Stomach (tissue), 9 donors: ENCODE measurements around the gene PLAGL1. TPM values are rescaled to one million over a fixed set of nuclear protein-coding genes. Genes with fewer than 3 reads are reported as not detected.
A peak's percentile ranks its signal among the peaks of the same experiment; 100 is the strongest.
"Not testable (repeated sequence)": the region's sequence is repeated elsewhere in the genome, so short reads cannot be mapped to it uniquely, and the experiment has no call there.

Experiments used
- DNase-seq, 2 donors: peaks; one replicate each; pipeline versions ENCODE4 v3.0.0 to v3.0.0-alpha.2; 2013 to 2019
- H3K27ac ChIP-seq, 5 donors: fragments of 200-600 bp in 4 of 5; sonication (generic) in 4 of 5; one replicate each; pipeline ENCODE4 v1.5.1; 2013 to 2019; ENCODE audit warnings: mild to moderate bottlenecking in 1 of 5, moderate library complexity in 1 of 5
- H3K27me3 ChIP-seq, 3 donors: fragments of 200-600 bp; sonication (generic); one replicate each; pipeline ENCODE4 v1.5.1; 2017 to 2019; ENCODE audit warnings: mixed run types in 1 of 3
- H3K36me3 ChIP-seq, 4 donors: fragments of 200-600 bp; sonication (generic); 1 replicate in 3 of 4; 2 replicates in 1 of 4; pipeline ENCODE4 v1.5.1; 2016 to 2019
- H3K4me1 ChIP-seq, 4 donors: fragments of 200-600 bp; sonication (generic); one replicate each; pipeline ENCODE4 v1.5.1; 2016 to 2019
- H3K4me3 ChIP-seq, 4 donors: fragments of 200-600 bp; sonication (generic) in 3 of 4; one replicate each; pipeline ENCODE4 v1.5.1; 2016 to 2019; ENCODE audit warnings: mild to moderate bottlenecking in 1 of 4
- H3K9me3 ChIP-seq, 4 donors: fragments of 200-600 bp; sonication (generic); one replicate each; pipeline ENCODE4 v1.5.1; 2016 to 2019
- EP300 ChIP-seq: sonication (generic); formaldehyde crosslinking; IDR thresholded peaks from one replicate; pipeline ENCODE4 v1.6.1; 2017; ENCODE audit warnings: antibody characterized with exemption
- POLR2A ChIP-seq, 4 donors: fragments of 450-650 bp; IDR thresholded peaks; one replicate each; pipeline ENCODE4 v1.6.1; 2016; ENCODE audit warnings: antibody characterized with exemption in 4 of 4, control low read depth in 2 of 4, mild to moderate bottlenecking in 1 of 4, moderate library complexity in 1 of 4
- POLR2AphosphoS5 ChIP-seq, 3 donors: sonication (generic); formaldehyde crosslinking; IDR thresholded peaks; one replicate each; pipeline ENCODE4 v1.6.1; 2016; ENCODE audit warnings: antibody characterized with exemption in 3 of 3
- WGBS, 5 donors: extraction: QIAGEN DNeasy Blood & Tissue Kit in 3 of 5; methylation state at CpG; one replicate each; pipeline versions ENCODE4 v1.1.5 to v1.1.7; 2013 to 2018; 5-methylcytosine and 5-hydroxymethylcytosine counted together
- intact Hi-C: fragments of 100-400 bp; cut with DNase I; formaldehyde crosslinking; loops from one replicate; pipeline ENCODE4 v1.15.1; 2023; ENCODE audit warnings: low total_unique reads
- polyA plus RNA-seq, 3 donors: library from polyadenylated mRNA; stranded (reverse); fragments of 200-250 nt; gene quantifications; one replicate each; pipeline ENCODE4 v1.2.3, GENCODE V29; 2013
- total RNA-seq, 5 donors: library from RNA; depleted of rRNA; stranded (reverse); fragments of >200 nt; gene quantifications; one replicate each; pipeline versions ENCODE4 v1.1.0 to v1.2.3, GENCODE V29; 2014 to 2016
- TF ChIP-seq, protein P1 (sequence below), 7 experiments: fragments of 450-650 bp in 4 of 7; fragments of 200-600 bp in 3 of 7; sonication (generic) in 3 of 7; IDR thresholded peaks; one replicate each; pipeline ENCODE4 v1.5.1; 2016 to 2019; ENCODE audit warnings: antibody characterized with exemption in 7 of 7, control low read depth in 2 of 7, mild to moderate bottlenecking in 1 of 7
- donor health status: healthy with polysubstance abuse.
- donor health status: Bipolar disorder and iron deficiency.
- donor health status: healthy.

Gene PLAGL1
- total and polyA plus RNA-seq, 8 donors, result 11.2 to 94.9 (median 19.2) TPM

DNA sequence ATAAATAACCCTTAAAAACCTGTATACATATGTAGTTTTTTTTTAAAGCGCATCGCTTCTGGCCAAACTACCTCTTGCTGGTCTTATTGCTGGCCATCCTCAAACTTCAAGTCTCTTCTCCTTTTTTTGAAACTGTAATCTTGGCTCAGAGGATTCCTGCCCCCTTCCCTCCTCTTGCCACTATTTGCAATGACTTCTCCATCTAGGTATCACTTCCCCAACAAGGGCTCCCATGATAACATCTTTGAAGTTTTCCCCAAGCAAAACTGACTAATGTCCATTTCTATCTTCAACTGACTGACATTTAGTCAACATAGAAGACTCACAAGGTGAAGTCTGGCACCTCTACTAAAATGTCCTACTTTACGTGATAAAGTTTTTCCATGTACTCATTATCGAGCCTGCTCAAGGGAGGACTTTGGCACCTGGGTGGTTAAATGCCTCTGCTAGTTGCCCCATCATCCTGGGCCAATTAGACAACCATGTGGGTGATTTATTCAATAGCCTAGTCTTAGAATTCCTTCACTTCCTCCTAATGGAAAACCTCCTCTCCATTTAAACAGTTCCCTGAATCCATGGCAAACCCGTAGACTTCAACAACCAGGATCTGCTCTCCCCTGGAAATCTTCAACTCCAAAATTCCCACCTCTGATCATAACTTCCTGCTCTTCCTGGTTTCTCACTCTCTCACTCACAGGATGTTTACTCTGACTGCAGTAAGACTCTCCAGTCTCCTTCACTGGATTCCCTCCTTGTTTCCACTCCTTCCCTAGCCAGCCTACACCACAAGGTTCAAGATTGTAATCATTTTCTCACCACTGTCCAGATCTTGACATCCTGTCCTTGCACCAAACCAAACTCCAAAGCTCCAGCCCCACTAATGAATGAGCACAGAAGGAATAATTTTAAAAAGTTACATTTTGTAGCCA is 9.4 kb upstream of the PLAGL1 start:
- Histone ChIP-seq H3K27me3 (peaks cover 0 to 6% (median 0%) of the 10 kb centered on the region in 3 donors), H3K4me3 (no peak overlapping the region), H3K4me1 (no peaks in the 10 kb centered on the region), H3K36me3 (no peaks in the 10 kb centered on the region), H3K27ac (no peak overlapping the region), H3K9me3 (no peaks in the 10 kb centered on the region)
- TF ChIP-seq POLR2A (IDR thresholded peaks at IDR 0.05), result no peak
- TF ChIP-seq, protein P1, sequence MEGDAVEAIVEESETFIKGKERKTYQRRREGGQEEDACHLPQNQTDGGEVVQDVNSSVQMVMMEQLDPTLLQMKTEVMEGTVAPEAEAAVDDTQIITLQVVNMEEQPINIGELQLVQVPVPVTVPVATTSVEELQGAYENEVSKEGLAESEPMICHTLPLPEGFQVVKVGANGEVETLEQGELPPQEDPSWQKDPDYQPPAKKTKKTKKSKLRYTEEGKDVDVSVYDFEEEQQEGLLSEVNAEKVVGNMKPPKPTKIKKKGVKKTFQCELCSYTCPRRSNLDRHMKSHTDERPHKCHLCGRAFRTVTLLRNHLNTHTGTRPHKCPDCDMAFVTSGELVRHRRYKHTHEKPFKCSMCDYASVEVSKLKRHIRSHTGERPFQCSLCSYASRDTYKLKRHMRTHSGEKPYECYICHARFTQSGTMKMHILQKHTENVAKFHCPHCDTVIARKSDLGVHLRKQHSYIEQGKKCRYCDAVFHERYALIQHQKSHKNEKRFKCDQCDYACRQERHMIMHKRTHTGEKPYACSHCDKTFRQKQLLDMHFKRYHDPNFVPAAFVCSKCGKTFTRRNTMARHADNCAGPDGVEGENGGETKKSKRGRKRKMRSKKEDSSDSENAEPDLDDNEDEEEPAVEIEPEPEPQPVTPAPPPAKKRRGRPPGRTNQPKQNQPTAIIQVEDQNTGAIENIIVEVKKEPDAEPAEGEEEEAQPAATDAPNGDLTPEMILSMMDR (IDR thresholded peaks at IDR 0.05), result no peak
- intact Hi-C loops, result no loop called here
- 78 to 84% (median 82%) methylated on average over 5 of the region's 5 CpGs for WGBS, 5 donors
- no peak for DNase-seq

- TF ChIP-seq POLR2AphosphoS5 (IDR thresholded peaks at IDR 0.05), result peak in 1 of 3 donors; percentile 36
- TF ChIP-seq, protein P1 (IDR thresholded peaks at IDR 0.05), result peak in 5 of 7 experiments; percentile 76 to 88 (median 85)
- TF ChIP-seq POLR2A (IDR thresholded peaks at IDR 0.05), result no peak
- no peak overlapping the region for H3K4me3 ChIP-seq
- H3K4me1 ChIP-seq, result peaks cover 0 to 2% (median 0%) of the 10 kb centered on the region in 4 donors
- H3K27me3 ChIP-seq, result peaks cover 0 to 6% (median 0%) of the 10 kb centered on the region in 3 donors
- 14 to 19% (median 15%) methylated on average over 8 of the region's 8 CpGs for WGBS, 5 donors
- H3K9me3 ChIP-seq, result no peaks in the 10 kb centered on the region
- no peak overlapping the region for H3K27ac ChIP-seq
- H3K36me3 ChIP-seq, result no peaks in the 10 kb centered on the region
- intact Hi-C loops, result loop anchor here (5.0 kb wide), 1 partner anchor 436 kb away; no protein-coding TSS in a partner anchor
- peak; percentile 85 to 92 for DNase-seq
Observed at GRCh38 chr6:144013486-144013909, 5.4 kb upstream of the PLAGL1 start.

DNA sequence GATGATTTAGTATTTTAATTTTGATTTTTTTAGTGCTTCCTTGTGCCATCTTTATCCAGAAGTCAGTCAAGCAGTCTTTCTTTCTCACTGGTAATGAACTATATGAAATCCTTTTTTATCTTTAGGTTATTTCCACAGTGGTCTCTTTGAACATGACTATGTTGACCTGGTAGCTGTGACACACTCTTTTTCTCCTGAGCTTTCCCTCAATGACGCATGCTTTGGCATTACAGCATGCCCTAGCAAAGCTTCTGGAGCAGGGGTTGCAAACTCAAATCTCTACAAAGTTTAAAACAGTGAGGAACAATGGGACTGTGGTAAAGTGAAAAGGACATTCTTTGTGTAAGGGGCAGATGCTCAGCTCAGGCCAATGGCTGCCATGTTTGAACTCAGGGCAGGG is 4.5 kb upstream of the PLAGL1 start:
- no peak overlapping the region for H3K4me3 ChIP-seq
- H3K27me3 ChIP-seq, result peaks cover 0 to 12% (median 0%) of the 10 kb centered on the region in 3 donors
- DNase-seq, result no peak
- H3K36me3 ChIP-seq, result no peaks in the 10 kb centered on the region
- H3K27ac ChIP-seq, result no peak overlapping the region
- peaks cover 0 to 4% (median 0%) of the 10 kb centered on the region in 4 donors for H3K4me1 ChIP-seq
- TF ChIP-seq POLR2AphosphoS5 (IDR thresholded peaks at IDR 0.05), result no peak
- no peak for TF ChIP-seq POLR2A (IDR thresholded peaks at IDR 0.05)
- TF ChIP-seq, protein P1 (IDR thresholded peaks at IDR 0.05), result no peak
- no peak for TF ChIP-seq EP300
- H3K9me3 ChIP-seq, result no peaks in the 10 kb centered on the region
- 83 to 92% (median 85%) methylated on average over 1 of the region's 1 CpG for WGBS, 5 donors
- intact Hi-C loops, result loop anchor here (5.0 kb wide), 1 partner anchor 435 kb away; no protein-coding TSS in a partner anchor

GRCh38 chr6:144009628-144010027 is 1.6 kb upstream of the PLAGL1 start:
- not testable (repeated sequence) for DNase-seq, H3K9me3 ChIP-seq, H3K36me3 ChIP-seq, H3K27ac ChIP-seq, H3K4me3 ChIP-seq, H3K4me1 ChIP-seq
- intact Hi-C loops, result loop anchor here (5.0 kb wide), 1 partner anchor 432 kb away; no protein-coding TSS in a partner anchor
- H3K27me3 ChIP-seq, result peaks cover 0 to 12% (median 0%) of the 10 kb centered on the region in 3 donors
- WGBS, 5 donors, result 92 to 99% (median 96%) methylated on average over 2 of the region's 2 CpGs
